GM12878 (cell line): ENCODE data around the gene ENOX2. TPM values are rescaled to one million over a fixed set of nuclear protein-coding genes. Genes with fewer than 3 reads are reported as not detected.

Experiments
- ATAC-seq: fragments of 200-7000 bp; cut with Tn5 transposase; 3 replicates; pipeline ENCODE4 v1.9.1; 2020; ENCODE audit warnings: mild to moderate bottlenecking, moderate library complexity
- BruUV-seq: library from RNA; stranded (reverse); fragments of 400-500 nt; replicated peaks from 2 replicates; lab custom pipeline; 2021; lab: Mats Ljungman, UMichigan
- CTCF ChIA-PET: fragments of 300-600 bp; sonication (Branson Sonifier 250); formaldehyde crosslinking; extraction: SDS; loops from one replicate; lab custom pipeline; 2021; ENCODE audit warnings: inconsistent platforms; lab: Yijun Ruan, JAX
- POLR2A ChIA-PET: fragments of 350-600 bp; formaldehyde crosslinking; extraction: SDS; loops from one replicate; lab custom pipeline; 2021; ENCODE audit warnings: inconsistent platforms; lab: Charles Lee
- RAD21 ChIA-PET: fragments of 300-600 bp; sonication (Branson Sonifier 250); formaldehyde crosslinking; loops from one replicate; lab custom pipeline; 2023; ENCODE audit warnings: antibody characterized with exemption; ENCODE audit not compliant: unreplicated experiment; lab: Charles Lee
- SMC1A ChIA-PET: fragments of 300-600 bp; sonication (Branson Sonifier 250); formaldehyde crosslinking; loops from one replicate; lab custom pipeline; 2023; ENCODE audit not compliant: unreplicated experiment, uncharacterized antibody; lab: Charles Lee
- DNase-seq: peaks from one replicate; pipeline ENCODE4 v3.0.0-alpha.2; 2011; ENCODE audit warnings: low read depth, low spot score
- FAIRE-seq: peaks from 3 replicates; lab custom pipeline; 2011; peaks lifted over from hg19 to GRCh38; lab: Jason Lieb, UNC
- H2AFZ ChIP-seq: 2 replicates; pipeline ENCODE4 v1.6.0; 2011; ENCODE audit warnings: low read depth, low read length, control low read depth; ENCODE audit not compliant: control insufficient read depth
- H3K27ac ChIP-seq: 2 replicates; pipeline ENCODE4 v1.5.1; 2011; ENCODE audit warnings: control low read depth; ENCODE audit not compliant: control insufficient read depth, insufficient read depth
- H3K27me3 ChIP-seq, 2 experiments: replicated peaks in 1 of 2; 2 replicates each; pipeline versions ENCODE4 v1.6.0 to v1.6.1; 2011; ENCODE audit warnings: low read length in 1 of 2; ENCODE audit not compliant: control insufficient read depth in 2 of 2, insufficient read depth in 2 of 2
- H3K36me3 ChIP-seq, 2 experiments: 2 replicates each; pipeline ENCODE4 v1.5.1; 2011; ENCODE audit warnings: low read length in 1 of 2; ENCODE audit not compliant: control insufficient read depth in 2 of 2, insufficient read depth in 2 of 2
- H3K4me1 ChIP-seq: 2 replicates; pipeline ENCODE4 v1.6.1; 2011; ENCODE audit warnings: mild to moderate bottlenecking, low read length, moderate library complexity, mixed read lengths; ENCODE audit not compliant: control insufficient read depth, insufficient read depth
- H3K4me2 ChIP-seq: 2 replicates; pipeline ENCODE4 v1.6.0; 2011; ENCODE audit warnings: control low read depth; ENCODE audit not compliant: control insufficient read depth, insufficient read depth
- H3K4me3 ChIP-seq: fragments of 200-600 bp; sonication (generic); 2 replicates; pipeline ENCODE4 v1.5.1; 2016
- H3K79me2 ChIP-seq: 2 replicates; pipeline ENCODE4 v1.6.0; 2011; ENCODE audit warnings: low read length; ENCODE audit not compliant: control insufficient read depth, insufficient read depth
- H3K9ac ChIP-seq: 2 replicates; pipeline ENCODE4 v1.8.0; 2011; ENCODE audit warnings: low read length, control low read depth, mixed read lengths; ENCODE audit not compliant: control insufficient read depth, insufficient read depth
- H3K9me3 ChIP-seq: replicated peaks from 3 replicates; pipeline ENCODE4 v1.5.1; 2011; ENCODE audit warnings: mild to moderate bottlenecking, low read length; ENCODE audit not compliant: control insufficient read depth, insufficient read depth
- H4K20me1 ChIP-seq: 2 replicates; pipeline ENCODE4 v1.6.0; 2011; ENCODE audit not compliant: control insufficient read depth, insufficient read depth
- EP300 ChIP-seq, 2 experiments: fragments of 150-350 bp in 1 of 2; IDR thresholded peaks; 2 replicates each; pipeline ENCODE4 v1.6.1; 2011 to 2012; ENCODE audit warnings: low read depth in 2 of 2, low read length in 2 of 2, borderline replicate concordance in 1 of 2, improper control_type of control experiment in 1 of 2, inconsistent platforms in 1 of 2; ENCODE audit not compliant: control insufficient read depth in 1 of 2
- HDAC2 ChIP-seq: fragments of 200-600 bp; sonication (generic); IDR thresholded peaks from 2 replicates; pipeline ENCODE4 v1.6.1; 2017
- IKZF1 ChIP-seq: fragments of 450-650 bp; conservative IDR thresholded peaks from 2 replicates; pipeline ENCODE4 v1.6.1; 2017; ENCODE audit warnings: antibody characterized with exemption, mild to moderate bottlenecking
- JUNB ChIP-seq: IDR thresholded peaks from 2 replicates; pipeline ENCODE4 v1.6.1; 2016; ENCODE audit warnings: antibody characterized with exemption, mild to moderate bottlenecking
- MEF2A ChIP-seq: IDR thresholded peaks from 2 replicates; pipeline ENCODE4 v1.6.1; 2011; ENCODE audit warnings: low read depth, mild to moderate bottlenecking, low read length, moderate library complexity; ENCODE audit not compliant: insufficient read depth
- MTA3 ChIP-seq: IDR thresholded peaks from 2 replicates; pipeline ENCODE4 v1.6.1; 2012; ENCODE audit warnings: low read length, inconsistent platforms, borderline replicate concordance
- MYC ChIP-seq: IDR thresholded peaks from 2 replicates; pipeline ENCODE4 v1.6.1; 2011; ENCODE audit warnings: mild to moderate bottlenecking, low read length, moderate library complexity, inconsistent platforms; ENCODE audit not compliant: insufficient read depth, insufficient replicate concordance, insufficient read length, severe bottlenecking
- RAD51 ChIP-seq: fragments of 450-650 bp; IDR thresholded peaks from 2 replicates; pipeline ENCODE4 v1.6.1; 2016; ENCODE audit warnings: moderate library complexity, mild to moderate bottlenecking, inconsistent platforms
- RELA ChIP-seq: fragments of 450-650 bp; IDR thresholded peaks from 2 replicates; pipeline ENCODE4 v1.8.0; 2014; ENCODE audit warnings: borderline replicate concordance; ENCODE audit not compliant: partially characterized antibody
- SIN3A ChIP-seq: IDR thresholded peaks from 2 replicates; pipeline ENCODE4 v1.6.1; 2012; ENCODE audit warnings: low read depth, low read length, improper control_type of control experiment
- SMAD5 ChIP-seq: IDR thresholded peaks from 2 replicates; pipeline ENCODE4 v1.6.1; 2016; ENCODE audit warnings: antibody characterized with exemption, low read depth
- SMC3 ChIP-seq: IDR thresholded peaks from 2 replicates; pipeline ENCODE4 v1.6.1; 2011; ENCODE audit warnings: low read length, improper control_type of control experiment, borderline replicate concordance
- SPI1 ChIP-seq: IDR thresholded peaks from 2 replicates; pipeline ENCODE4 v1.6.1; 2011; ENCODE audit warnings: low read depth, mild to moderate bottlenecking, low read length, moderate library complexity, borderline replicate concordance; ENCODE audit not compliant: insufficient read depth
- TCF7 ChIP-seq: IDR thresholded peaks from 2 replicates; pipeline ENCODE4 v1.6.1; 2014; ENCODE audit warnings: antibody characterized with exemption, borderline replicate concordance
- YBX1 ChIP-seq: fragments of 450-650 bp; IDR thresholded peaks from 2 replicates; pipeline ENCODE4 v1.6.1; 2016; ENCODE audit warnings: antibody characterized with exemption
- ZNF207 ChIP-seq: fragments of 450-650 bp; IDR thresholded peaks from 2 replicates; pipeline ENCODE4 v1.6.1; 2014; ENCODE audit warnings: antibody characterized with exemption, mild to moderate bottlenecking, borderline replicate concordance
- ZNF622 ChIP-seq: fragments of 450-650 bp; IDR thresholded peaks from 2 replicates; pipeline ENCODE4 v1.6.1; 2017; ENCODE audit warnings: mild to moderate bottlenecking, inconsistent platforms
- WGBS: methylation state at CpG from one replicate; pipeline ENCODE4 v1.1.6; 2016; ENCODE audit warnings: low lambda C conversion rate; ENCODE audit not compliant: insufficient replicate concordance, insufficient coverage; ENCODE audit errors: missing lambda C conversion rate; 5-methylcytosine and 5-hydroxymethylcytosine counted together
- in situ Hi-C: fragments of 300-500 bp; cut with MboI; formaldehyde crosslinking; loops from 9 replicates; pipeline ENCODE4 v1.14.3; 2018; ENCODE audit warnings: mixed read lengths
- intact Hi-C: fragments of 100-400 bp; cut with micrococcal nuclease; formaldehyde crosslinking; loops from one replicate; pipeline ENCODE4 v1.14.2; 2022; ENCODE audit not compliant: unreplicated experiment
- polyA plus RNA-seq, 11 experiments: library from polyadenylated mRNA; depleted of rRNA in 4 of 11; unstranded in 6 of 11; stranded (reverse) in 5 of 11; fragments of >200 nt; fragmentation: Nextera tagmentation in 4 of 11; fragmentation: Illumina TruSeq in 1 of 11; extraction: Ambion mirVana in 4 of 11; extraction: Trizol in 1 of 11; gene quantifications; 1 replicate in 1 of 11; 2 replicates in 10 of 11; pipeline versions ENCODE4 v1.2.1 to v1.2.3, GENCODE V29; 2011 to 2016; ENCODE audit warnings: inconsistent platforms in 2 of 11, missing spikeins in 2 of 11, low read depth in 1 of 11
- total RNA-seq, 4 experiments: library from RNA; depleted of rRNA in 3 of 4; stranded (reverse); fragments of >200 nt in 3 of 4; fragmentation: Illumina TruSeq in 1 of 4; extraction: Trizol in 1 of 4; gene quantifications; 2 replicates each; pipeline versions ENCODE4 v1.2.1 to v1.2.3, GENCODE V29; 2013 to 2021
- TF ChIP-seq, protein P1 (sequence below): IDR thresholded peaks from 2 replicates; pipeline ENCODE4 v1.6.1; 2012; ENCODE audit warnings: low read length, inconsistent platforms
- TF ChIP-seq, protein P2 (sequence below): fragments of 450-650 bp; formaldehyde crosslinking; IDR thresholded peaks from 2 replicates; pipeline ENCODE4 v1.4.0; 2022; ENCODE audit warnings: mild to moderate bottlenecking, moderate library complexity
- TF ChIP-seq, protein P3 (sequence below): fragments of 450-650 bp; IDR thresholded peaks from 2 replicates; pipeline ENCODE4 v1.6.1; 2014; ENCODE audit warnings: mild to moderate bottlenecking

The ENOX2 gene
- total and polyA plus RNA-seq, 10 of the 15 experiments (the other 5 are each of a cell fraction or from before 2014, with no cell fraction given): 3.2 to 13.0 (median 7.7) TPM

DNA sequence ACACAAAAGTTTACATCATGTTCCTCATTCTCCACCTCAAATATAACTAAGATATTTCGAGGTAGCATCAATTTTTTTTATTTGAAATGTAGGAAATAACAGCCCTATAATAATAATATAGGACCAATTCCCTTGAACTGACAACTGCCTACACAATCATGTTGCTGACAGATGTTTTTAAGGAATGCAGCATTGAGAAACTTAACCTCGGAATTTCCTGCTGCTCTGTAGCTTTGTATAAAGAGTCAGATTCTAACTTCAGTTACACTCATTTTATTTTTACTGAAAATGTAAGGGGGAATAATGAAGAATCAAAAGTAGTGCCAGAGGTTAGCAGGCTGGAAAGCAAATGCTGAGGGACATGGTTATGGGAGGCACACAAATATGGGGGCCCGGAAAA, 265.4 kb downstream of the ENOX2 start:
- Histone ChIP-seq H4K20me1 (no peaks in the 10 kb centered on the region), H3K4me1 (no peaks in the 10 kb centered on the region), H3K9ac (no peak overlapping the region), H3K4me2 (no peak overlapping the region), H3K79me2 (no peaks in the 10 kb centered on the region), H3K9me3 (no peaks in the 10 kb centered on the region), H2AFZ (no peak overlapping the region), H3K27ac (no peak overlapping the region), H3K36me3 (no peaks in the 10 kb centered on the region), H3K4me3 (no peak overlapping the region), H3K27me3 (no peaks in the 10 kb centered on the region; a peak in 1 of 4 replicates)
- FAIRE-seq (no peak), DNase-seq (no peak), ATAC-seq (no peak)
- SMC1A ChIA-PET: no interaction called here
- in situ Hi-C loops (no loop called here), intact Hi-C loops (no loop called here)
- TF ChIP-seq, protein P1, sequence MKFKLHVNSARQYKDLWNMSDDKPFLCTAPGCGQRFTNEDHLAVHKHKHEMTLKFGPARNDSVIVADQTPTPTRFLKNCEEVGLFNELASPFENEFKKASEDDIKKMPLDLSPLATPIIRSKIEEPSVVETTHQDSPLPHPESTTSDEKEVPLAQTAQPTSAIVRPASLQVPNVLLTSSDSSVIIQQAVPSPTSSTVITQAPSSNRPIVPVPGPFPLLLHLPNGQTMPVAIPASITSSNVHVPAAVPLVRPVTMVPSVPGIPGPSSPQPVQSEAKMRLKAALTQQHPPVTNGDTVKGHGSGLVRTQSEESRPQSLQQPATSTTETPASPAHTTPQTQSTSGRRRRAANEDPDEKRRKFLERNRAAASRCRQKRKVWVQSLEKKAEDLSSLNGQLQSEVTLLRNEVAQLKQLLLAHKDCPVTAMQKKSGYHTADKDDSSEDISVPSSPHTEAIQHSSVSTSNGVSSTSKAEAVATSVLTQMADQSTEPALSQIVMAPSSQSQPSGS: no peak
- TF ChIP-seq SMC3 (no peak), SIN3A (no peak), ZNF622 (no peak), RELA (no peak), SMAD5 (no peak), YBX1 (no peak), MYC (no peak), RAD51 (no peak), MTA3 (no peak), SPI1 (no peak), JUNB (no peak), TCF7 (no peak), EP300 (IDR thresholded peaks at IDR 0.05; ENCODE audit: borderline replicate concordance in 1 of 2, control insufficient read depth in 1 of 2, low read depth in 2 of 2, low read length in 2 of 2) (no peak), HDAC2 (no peak), MEF2A (no peak), IKZF1 (no peak), ZNF207 (no peak)
- TF ChIP-seq, protein P2, sequence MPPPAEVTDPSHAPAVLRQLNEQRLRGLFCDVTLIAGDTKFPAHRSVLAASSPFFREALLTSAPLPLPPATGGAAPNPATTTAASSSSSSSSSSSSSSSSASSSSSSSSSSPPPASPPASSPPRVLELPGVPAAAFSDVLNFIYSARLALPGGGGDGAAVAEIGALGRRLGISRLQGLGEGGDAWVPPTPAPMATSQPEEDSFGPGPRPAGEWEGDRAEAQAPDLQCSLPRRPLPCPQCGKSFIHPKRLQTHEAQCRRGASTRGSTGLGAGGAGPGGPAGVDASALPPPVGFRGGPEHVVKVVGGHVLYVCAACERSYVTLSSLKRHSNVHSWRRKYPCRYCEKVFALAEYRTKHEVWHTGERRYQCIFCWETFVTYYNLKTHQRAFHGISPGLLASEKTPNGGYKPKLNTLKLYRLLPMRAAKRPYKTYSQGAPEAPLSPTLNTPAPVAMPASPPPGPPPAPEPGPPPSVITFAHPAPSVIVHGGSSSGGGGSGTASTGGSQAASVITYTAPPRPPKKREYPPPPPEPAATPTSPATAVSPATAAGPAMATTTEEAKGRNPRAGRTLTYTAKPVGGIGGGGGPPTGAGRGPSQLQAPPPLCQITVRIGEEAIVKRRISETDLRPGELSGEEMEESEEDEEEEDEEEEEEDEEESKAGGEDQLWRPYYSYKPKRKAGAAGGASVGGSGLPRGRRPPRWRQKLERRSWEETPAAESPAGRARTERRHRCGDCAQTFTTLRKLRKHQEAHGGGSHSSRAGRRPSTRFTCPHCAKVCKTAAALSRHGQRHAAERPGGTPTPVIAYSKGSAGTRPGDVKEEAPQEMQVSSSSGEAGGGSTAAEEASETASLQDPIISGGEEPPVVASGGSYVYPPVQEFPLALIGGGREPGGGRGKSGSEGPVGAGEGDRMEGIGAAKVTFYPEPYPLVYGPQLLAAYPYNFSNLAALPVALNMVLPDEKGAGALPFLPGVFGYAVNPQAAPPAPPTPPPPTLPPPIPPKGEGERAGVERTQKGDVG (CRISPR knock-in tag): no peak
- TF ChIP-seq, protein P3, sequence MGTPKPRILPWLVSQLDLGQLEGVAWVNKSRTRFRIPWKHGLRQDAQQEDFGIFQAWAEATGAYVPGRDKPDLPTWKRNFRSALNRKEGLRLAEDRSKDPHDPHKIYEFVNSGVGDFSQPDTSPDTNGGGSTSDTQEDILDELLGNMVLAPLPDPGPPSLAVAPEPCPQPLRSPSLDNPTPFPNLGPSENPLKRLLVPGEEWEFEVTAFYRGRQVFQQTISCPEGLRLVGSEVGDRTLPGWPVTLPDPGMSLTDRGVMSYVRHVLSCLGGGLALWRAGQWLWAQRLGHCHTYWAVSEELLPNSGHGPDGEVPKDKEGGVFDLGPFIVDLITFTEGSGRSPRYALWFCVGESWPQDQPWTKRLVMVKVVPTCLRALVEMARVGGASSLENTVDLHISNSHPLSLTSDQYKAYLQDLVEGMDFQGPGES: no peak
- RAD21 ChIA-PET: no interaction called here
- BruUV-seq: no TSS peak
- WGBS: 56% methylated on average over 3 of the region's 3 CpGs
- CTCF ChIA-PET: no interaction called here
- POLR2A ChIA-PET: no interaction called here
